ENCODE results near the gene KLHL40.

KLHL40 gene

DNA sequence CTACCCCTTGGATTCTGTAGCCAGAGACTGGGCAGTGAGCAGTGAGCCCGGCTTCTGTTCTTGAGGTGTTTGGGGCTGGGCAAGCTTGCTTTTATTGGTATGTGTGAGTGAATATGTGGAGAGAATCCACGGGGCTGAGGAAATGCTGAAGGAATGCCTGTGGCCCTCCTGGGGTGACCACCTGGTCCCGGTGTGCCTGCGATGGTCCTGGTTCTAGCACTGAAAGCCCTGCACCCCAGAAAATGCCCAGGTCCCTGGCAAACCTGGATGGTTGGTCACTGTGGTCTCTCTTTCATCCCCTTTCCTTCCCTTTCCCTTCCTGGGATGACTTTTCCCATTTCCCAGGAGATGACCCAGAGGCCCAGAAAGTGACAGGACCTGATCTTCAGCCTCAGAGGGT, 27.7 kb upstream of the KLHL40 start:
- DNase-seq: no peak

- no peak for DNase-seq
Measured at GRCh38 chr3:42658091-42658770, 27.1 kb upstream of the KLHL40 start.

DNA sequence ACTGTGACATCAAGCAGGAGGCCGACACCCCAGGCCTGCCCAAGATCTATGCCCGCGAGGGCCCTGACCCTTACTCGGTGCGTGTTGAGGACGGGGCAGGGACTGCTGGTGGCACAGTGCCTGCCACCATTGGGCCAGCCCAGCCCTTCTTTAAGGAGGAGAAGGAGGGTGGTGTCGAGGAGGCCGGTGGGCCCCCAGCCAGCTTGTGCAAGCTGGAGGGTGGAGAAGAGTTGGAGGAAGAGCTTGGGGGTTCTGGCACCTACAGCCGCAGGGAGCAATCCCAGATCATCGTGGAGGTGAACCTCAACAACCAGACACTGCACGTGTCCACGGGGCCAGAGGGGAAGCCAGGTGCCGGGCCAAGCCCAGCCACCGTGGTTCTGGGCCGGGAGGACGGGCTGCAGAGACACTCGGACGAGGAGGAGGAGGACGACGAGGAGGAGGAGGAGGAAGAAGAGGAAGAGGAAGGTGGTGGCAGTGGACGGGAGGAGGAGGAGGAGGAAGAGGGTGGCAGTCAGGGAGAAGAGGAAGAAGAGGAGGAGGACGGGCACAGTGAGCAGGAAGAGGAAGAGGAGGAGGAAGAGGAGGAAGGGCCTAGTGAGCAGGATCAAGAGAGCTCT, 26.5 kb upstream of the KLHL40 start:
- no peak for DNase-seq

GRCh38 chr3:42659451-42660130, 25.7 kb upstream of the KLHL40 start:
- no peak for DNase-seq

DNA sequence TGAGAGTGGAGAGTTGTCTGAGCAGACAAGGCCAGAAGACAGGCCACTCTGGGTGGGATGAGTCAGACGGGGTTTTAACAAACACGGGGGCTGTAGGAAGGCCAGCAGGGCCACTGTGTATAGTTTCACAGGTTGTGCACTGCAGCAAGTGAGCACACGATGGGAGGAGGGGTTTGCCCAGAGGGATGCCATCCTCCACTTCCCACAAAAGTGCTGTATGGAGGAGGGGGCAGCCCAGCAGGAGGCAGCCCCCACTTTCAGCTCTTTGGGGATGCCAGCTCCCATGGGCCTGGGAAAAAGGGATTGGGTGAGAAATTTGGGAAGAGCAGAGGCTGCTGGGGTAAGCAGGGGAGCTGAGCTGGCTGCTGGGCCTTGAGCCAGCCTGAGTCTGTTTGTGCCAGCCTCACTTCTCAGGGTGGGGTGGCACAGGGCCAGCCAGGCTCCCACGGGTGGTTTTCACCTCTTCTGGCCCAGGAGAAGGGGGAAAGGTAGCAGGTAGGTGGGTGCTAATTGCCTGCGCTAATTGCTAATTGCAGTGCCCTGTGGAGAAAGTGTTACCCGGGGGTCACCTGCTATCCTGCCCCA, 25.1 kb upstream of the KLHL40 start:
- no peak for DNase-seq

DNA sequence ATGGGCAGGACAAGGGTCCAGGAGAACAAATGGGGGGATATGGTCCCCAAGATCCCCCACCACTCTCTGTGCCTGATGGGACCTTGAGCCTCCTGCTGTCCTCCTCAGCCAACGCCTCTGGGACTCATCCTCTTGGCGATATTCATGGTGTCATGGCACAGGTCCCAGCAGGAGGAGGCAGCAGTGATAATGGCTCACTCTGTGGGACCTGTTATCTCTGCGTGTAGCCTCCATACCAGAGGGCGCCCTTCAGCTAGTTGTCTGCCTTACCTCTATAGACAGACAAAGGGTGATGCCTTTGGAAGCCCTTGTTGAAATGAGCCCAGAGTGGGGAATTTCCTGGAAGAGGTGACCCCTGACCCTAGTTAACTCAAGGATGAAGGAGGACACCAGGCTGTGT, 24.4 kb upstream of the KLHL40 start:
- DNase-seq: no peak

DNA sequence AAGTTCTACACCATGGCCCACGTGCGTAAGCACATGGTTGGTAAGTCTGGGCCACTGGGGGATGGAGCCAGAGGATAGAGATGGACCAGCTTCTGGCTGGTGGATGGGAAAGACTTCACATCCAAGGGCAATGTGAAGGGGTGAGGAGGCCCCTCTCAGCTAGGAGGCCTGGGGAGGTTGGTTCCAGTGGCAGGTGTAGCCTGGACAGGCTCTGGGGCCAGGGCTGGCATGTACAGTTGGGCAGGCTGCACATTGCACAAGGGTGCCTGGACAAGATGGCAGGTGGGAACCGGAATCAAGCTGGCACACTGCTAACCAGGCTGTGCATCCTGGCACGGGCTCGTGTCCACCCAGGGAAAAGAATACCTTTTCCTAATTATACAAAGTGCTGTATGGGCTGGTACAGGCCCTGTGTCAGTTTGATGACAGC, 23.7 kb upstream of the KLHL40 start:
- no peak for DNase-seq

- no peak for DNase-seq
Measured at GRCh38 chr3:42662037-42662812, 23.1 kb upstream of the KLHL40 start.

GRCh38 chr3:42662813-42663535, 22.4 kb upstream of the KLHL40 start:
- DNase-seq: no peak

GRCh38 chr3:42663581-42664437, 21.5 kb upstream of the KLHL40 start:
- no peak for DNase-seq

- no peak for DNase-seq
Measured at GRCh38 chr3:42664438-42664803, 20.9 kb upstream of the KLHL40 start.

- DNase-seq: no peak
Measured at GRCh38 chr3:42665050-42665878, 20.1 kb upstream of the KLHL40 start.

DNA sequence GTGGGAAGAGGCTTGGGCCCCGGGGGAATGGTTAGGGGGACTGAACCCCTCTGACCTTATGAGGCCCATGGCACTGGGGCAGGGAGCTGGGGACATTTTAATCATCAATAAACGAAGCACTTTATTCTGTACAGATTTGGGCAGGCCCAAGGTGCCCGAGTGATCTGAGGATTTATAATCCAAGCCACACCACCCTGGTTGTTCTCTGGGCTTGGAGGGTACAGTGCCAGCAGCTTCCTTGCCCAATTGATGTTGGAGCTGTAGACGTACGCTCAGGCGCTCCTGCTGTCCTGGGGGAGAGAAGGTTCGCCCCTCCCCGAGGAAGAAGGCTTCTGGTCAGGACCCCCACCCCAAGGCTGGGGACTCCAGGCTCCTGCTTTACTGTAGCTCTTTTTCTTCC, 19.3 kb upstream of the KLHL40 start:
- DNase-seq: no peak

GRCh38 chr3:42666577-42666998, 18.7 kb upstream of the KLHL40 start:
- no peak for DNase-seq

GRCh38 chr3:42667096-42667522, 18.2 kb upstream of the KLHL40 start:
- no peak for DNase-seq

DNA sequence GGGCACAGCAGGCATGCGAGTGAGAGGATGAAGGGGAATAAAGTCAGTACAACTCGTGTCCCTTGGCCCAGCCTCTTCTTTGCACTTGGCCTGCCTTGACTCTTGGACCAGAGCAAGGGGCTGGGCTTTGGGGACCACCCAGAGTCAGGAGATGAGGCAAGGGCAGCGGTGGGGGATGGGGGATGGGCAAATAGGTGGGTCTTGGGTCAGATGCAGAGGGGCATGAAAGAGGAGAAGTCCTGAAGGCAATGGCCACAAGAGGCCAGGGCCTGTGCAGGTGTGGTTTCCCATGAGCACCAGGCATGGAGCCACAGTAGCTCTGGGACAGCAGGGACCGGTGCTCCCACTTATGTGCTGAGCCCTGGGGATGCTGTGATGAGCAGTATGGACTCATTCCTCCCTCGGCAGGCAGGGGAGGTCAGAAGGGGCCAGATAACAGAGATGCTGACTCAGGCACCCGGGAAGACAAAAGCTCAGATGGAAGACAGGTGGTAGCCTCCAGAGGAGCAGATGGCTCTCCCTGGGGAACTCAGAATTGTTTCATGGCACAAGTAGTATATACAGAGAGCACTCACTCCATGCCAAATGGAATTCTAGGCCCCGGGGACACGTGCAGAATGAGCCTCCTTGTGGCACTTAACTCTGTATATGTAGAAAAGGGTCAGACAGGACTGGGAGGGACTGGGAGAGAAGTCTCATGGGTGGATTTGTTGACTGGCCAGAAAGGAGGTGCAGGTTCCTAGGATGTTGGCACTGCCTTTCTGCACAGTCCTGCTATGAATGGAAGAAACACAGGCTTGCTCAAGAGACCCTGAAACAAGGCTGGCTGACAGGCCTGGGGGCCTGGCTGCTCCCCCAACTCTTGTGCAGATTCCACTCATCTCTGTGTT, 17.6 kb upstream of the KLHL40 start:
- DNase-seq: peak; percentile 67

DNA sequence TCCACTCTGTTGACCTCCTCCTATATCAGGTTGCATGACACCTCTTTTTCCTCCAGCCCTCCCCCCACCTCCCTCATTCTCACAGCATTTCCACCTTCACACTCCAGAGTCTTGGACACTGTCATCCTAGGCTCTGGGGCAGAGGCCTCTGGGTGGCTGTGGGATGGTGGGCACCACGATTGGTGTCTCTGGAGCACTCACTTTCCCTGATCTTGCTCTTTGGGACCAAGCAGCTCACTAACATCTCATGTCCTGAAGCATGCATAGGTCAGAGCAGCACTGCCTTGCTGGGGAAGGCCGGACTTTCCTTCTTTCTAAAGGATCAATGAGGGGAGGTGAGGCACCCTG, 16.9 kb upstream of the KLHL40 start:
- DNase-seq: no peak

GRCh38 chr3:42668793-42669217, 16.5 kb upstream of the KLHL40 start:
- DNase-seq: no peak

DNA sequence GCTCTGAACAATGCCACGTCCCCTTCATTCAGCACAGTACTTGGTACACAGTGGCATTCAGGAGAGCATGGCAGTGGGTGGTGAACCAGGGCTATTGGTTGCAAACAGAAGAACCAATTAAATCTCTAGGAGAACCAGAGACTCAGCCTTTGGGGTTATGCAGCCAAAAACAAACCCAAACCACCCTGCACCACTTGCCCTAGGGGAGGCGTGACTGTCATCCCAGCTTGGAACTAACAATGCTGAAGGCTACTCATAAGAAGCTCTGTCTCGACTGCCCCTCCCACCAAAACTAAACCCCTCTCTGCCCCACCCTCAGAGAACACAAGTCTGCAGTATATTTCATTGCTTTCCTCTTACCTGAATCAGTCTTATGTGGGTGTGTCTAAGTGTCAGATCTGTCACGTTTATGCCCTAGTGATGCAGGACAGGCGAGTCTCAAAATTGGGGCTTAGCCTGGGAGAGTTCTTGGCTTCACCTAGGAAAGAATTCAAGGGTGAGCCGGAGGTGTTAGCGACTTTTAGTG, 15.2 kb upstream of the KLHL40 start:
- no peak for DNase-seq
